SU-DHL-6 (cell line): ENCODE measurements around the gene POLG.

ENCODE experiments used
- H2AFZ ChIP-seq: fragments of 200-600 bp; sonication (generic); 2 replicates; pipeline ENCODE4 v1.6.1; 2014; ENCODE audit warnings: low read depth, mild to moderate bottlenecking, moderate library complexity, mixed read lengths, antibody characterized with exemption, low read length; ENCODE audit not compliant: severe bottlenecking
- H3F3A ChIP-seq: fragments of 200-600 bp; shearing (Covaris generic); 2 replicates; pipeline ENCODE4 v1.6.0; 2016; ENCODE audit warnings: antibody characterized with exemption, mild to moderate bottlenecking; ENCODE audit not compliant: insufficient read depth
- H3K27ac ChIP-seq: fragments of 200-600 bp; sonication (generic); 2 replicates; pipeline ENCODE4 v1.5.1; 2016; ENCODE audit warnings: low read depth, mild to moderate bottlenecking, low read length, moderate library complexity, mixed read lengths
- H3K27me3 ChIP-seq: fragments of 200-600 bp; sonication (generic), shearing (Covaris generic); 2 replicates; pipeline ENCODE4 v1.6.0; 2014; ENCODE audit warnings: mild to moderate bottlenecking, low read length
- H3K36me3 ChIP-seq: fragments of 200-600 bp; sonication (generic); 2 replicates; pipeline ENCODE4 v1.6.1; 2014; ENCODE audit warnings: mild to moderate bottlenecking, low read length, mixed read lengths
- H3K4me2 ChIP-seq: fragments of 300-600, 200-600 bp; shearing (Covaris generic), sonication (generic); 2 replicates; pipeline ENCODE4 v1.6.0; 2014; ENCODE audit warnings: low read length, low read depth, mild to moderate bottlenecking; ENCODE audit not compliant: poor library complexity, severe bottlenecking
- H3K4me3 ChIP-seq: fragments of 200-600 bp; sonication (generic); 2 replicates; pipeline ENCODE4 v1.5.1; 2014; ENCODE audit warnings: antibody characterized with exemption, low read length, mild to moderate bottlenecking, mixed read lengths; ENCODE audit not compliant: insufficient read depth, poor library complexity, severe bottlenecking
- H3K79me2 ChIP-seq: fragments of 200-600 bp; sonication (generic); 2 replicates; pipeline ENCODE4 v1.6.1; 2014; ENCODE audit warnings: mild to moderate bottlenecking, low read length, moderate library complexity; ENCODE audit not compliant: insufficient read depth
- H3K9ac ChIP-seq: fragments of 200-600 bp; sonication (generic); 2 replicates; pipeline ENCODE4 v1.7.0; 2014; ENCODE audit warnings: mild to moderate bottlenecking, low read length
- H3K9me2 ChIP-seq: fragments of 200-600 bp; sonication (generic); replicated peaks from 2 replicates; pipeline ENCODE4 v1.6.1; 2014; ENCODE audit warnings: low read length; ENCODE audit not compliant: insufficient read depth
- H3K9me3 ChIP-seq: fragments of 200-600 bp; sonication (generic); 2 replicates; pipeline ENCODE4 v1.6.1; 2014; ENCODE audit warnings: low read length, mixed read lengths; ENCODE audit not compliant: insufficient read depth
- H4K20me1 ChIP-seq: fragments of 200-600 bp; sonication (generic); 2 replicates; pipeline ENCODE4 v1.6.1; 2014; ENCODE audit warnings: low read depth, mild to moderate bottlenecking, antibody characterized with exemption, low read length, moderate library complexity, mixed read lengths
- CTCF ChIP-seq: fragments of 200-600 bp; sonication (generic); IDR thresholded peaks from one replicate; pipeline ENCODE4 v1.5.1; 2017; ENCODE audit warnings: antibody characterized with exemption, mild to moderate bottlenecking, low read length, moderate library complexity; ENCODE audit not compliant: insufficient read depth, poor library complexity, severe bottlenecking
- EZH2phosphoT487 ChIP-seq: fragments of 200-600 bp; sonication (generic), shearing (Covaris generic); conservative IDR thresholded peaks from 2 replicates; pipeline ENCODE4 v1.6.1; 2018; ENCODE audit warnings: mild to moderate bottlenecking, antibody characterized with exemption, low read length, moderate library complexity, mixed read lengths

The POLG gene

DNA sequence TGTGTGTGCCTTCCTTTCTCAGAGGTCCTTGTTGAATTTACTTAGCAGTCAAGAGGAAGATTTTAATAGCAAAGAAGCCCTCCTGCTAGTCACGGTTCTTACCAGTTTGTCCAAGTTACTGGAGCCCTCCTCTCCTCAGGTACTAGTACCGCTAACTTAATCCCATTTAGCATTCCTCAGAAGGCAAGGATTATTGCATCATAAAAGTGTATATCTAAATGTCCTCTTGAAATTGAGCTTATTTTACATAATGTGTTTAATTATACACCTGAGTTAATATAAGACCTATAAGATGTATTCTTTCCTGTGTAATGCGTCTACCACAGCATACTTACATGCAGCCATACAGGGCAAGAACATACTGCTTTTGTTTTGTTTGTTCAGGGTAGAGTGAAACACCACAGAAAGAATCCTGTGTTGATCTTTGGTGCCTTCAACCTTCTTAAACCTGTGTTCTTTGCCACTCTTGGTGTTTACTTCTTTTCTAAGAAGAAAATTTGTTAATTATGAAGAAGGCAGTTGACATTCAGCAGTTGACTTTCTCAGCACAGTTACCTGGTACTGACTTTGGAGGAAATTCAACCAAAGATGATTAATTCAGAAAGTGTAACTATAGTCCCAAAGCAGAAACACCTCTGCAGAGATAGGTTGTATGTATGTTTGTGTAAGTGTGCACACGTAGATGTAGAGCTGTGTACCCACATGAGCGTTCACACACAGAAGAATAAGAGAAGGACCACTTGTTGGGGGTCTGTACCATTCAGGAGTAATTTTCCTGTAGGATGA is 33.1 kb downstream of the POLG start:
- Histone ChIP-seq H3K27me3 (no peaks in the 10 kb centered on the region), H3K36me3 (peaks cover 54% of the 10 kb centered on the region), H3K27ac (no peak overlapping the region), H3F3A (no peaks in the 10 kb centered on the region), H2AFZ (no peak overlapping the region), H3K4me2 (no peak overlapping the region), H4K20me1 (no peaks in the 10 kb centered on the region), H3K4me3 (no peak overlapping the region), H3K79me2 (no peaks in the 10 kb centered on the region), H3K9me3 (no peaks in the 10 kb centered on the region), H3K9me2 (no peaks in the 10 kb centered on the region), H3K9ac (no peak overlapping the region)
- no peak for TF ChIP-seq EZH2phosphoT487

DNA sequence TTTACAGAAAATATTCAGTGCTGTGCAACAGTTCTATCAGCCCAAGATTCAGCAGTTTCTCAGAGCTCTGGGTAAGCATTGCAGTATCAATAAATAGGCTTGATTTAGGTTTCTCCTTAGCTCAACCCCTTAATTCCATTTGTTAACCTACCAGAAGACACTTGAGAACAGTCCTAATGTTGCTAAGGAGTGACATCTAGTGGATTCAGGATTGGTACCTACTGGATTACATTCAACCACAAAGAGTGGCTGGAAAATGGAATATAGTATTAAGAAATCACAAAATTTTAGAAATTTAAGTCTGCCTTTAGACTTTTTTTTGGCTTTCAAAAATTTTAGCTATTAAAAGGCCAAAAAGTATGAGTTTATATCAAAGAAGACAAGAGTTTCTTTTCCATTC is 34.7 kb downstream of the POLG start:
- Histone ChIP-seq H3K9me2 (no peaks in the 10 kb centered on the region), H2AFZ (no peak overlapping the region), H4K20me1 (no peaks in the 10 kb centered on the region), H3F3A (no peaks in the 10 kb centered on the region), H3K79me2 (no peaks in the 10 kb centered on the region), H3K4me2 (no peak overlapping the region), H3K27me3 (no peaks in the 10 kb centered on the region), H3K36me3 (peaks cover 45% of the 10 kb centered on the region), H3K27ac (no peak overlapping the region), H3K9me3 (no peaks in the 10 kb centered on the region), H3K4me3 (no peak overlapping the region), H3K9ac (no peak overlapping the region)
- no peak for TF ChIP-seq EZH2phosphoT487
- TF ChIP-seq CTCF, result no peak

GRCh38 chr15:89293012-89293411 is 41.6 kb downstream of the POLG start:
- Histone ChIP-seq H3K27me3 (no peaks in the 10 kb centered on the region), H2AFZ (no peak overlapping the region), H3K79me2 (no peaks in the 10 kb centered on the region), H3K27ac (no peak overlapping the region), H3K4me3 (no peak overlapping the region), H3K9me3 (no peaks in the 10 kb centered on the region), H3F3A (no peaks in the 10 kb centered on the region), H3K36me3 (peaks cover 66% of the 10 kb centered on the region), H3K4me2 (no peak overlapping the region), H4K20me1 (no peaks in the 10 kb centered on the region), H3K9ac (no peak overlapping the region), H3K9me2 (no peaks in the 10 kb centered on the region)
- no peak for TF ChIP-seq CTCF
- no peak for TF ChIP-seq EZH2phosphoT487

DNA sequence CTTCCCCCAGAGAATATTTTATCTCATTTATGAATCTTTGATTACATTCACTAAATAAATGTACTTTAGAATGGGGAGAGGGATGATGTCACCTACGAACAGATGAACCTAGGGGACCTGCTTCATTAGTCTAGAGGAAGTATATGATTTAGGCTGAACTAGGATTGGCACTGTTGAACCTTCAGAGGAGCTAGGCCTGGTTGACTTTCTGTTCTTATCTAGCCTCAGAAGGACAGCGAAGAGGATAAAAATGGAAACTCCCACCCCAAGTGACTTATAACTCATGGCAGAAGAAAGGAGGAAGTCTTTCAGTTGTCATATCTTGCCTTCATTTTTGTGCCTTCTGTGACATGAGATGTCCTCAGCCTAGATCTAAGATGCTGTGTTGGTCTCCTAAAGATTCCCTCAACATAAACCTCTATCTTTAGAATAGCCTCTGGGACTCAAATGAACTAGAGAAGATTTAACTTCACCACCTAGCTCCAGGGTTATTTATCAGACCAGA is 42.6 kb downstream of the POLG start:
- H3K36me3 ChIP-seq, result peaks cover 69% of the 10 kb centered on the region
- no peak overlapping the region for H3K9ac ChIP-seq
- no peak overlapping the region for H3K4me2 ChIP-seq
- no peaks in the 10 kb centered on the region for H3K79me2 ChIP-seq
- no peak overlapping the region for H3K4me3 ChIP-seq
- no peak overlapping the region for H3K27ac ChIP-seq
- TF ChIP-seq CTCF (no peak), EZH2phosphoT487 (no peak)
- no peaks in the 10 kb centered on the region for H4K20me1 ChIP-seq
- no peaks in the 10 kb centered on the region for H3F3A ChIP-seq
- H3K9me3 ChIP-seq, result no peaks in the 10 kb centered on the region
- no peak overlapping the region for H2AFZ ChIP-seq
- no peaks in the 10 kb centered on the region for H3K27me3 ChIP-seq
- H3K9me2 ChIP-seq, result no peaks in the 10 kb centered on the region
